Measurements from ENCODE around the gene HRK.

The HRK gene

GRCh38 chr12:116863275-116863767 is 17.9 kb downstream of the HRK start:
- Mint-ChIP-seq H3K9me3 (ENCODE audit: low read depth) (no peaks in the 10 kb centered on the region), H3K27me3 (peaks cover 7% of the 10 kb centered on the region), H3K4me1 (ENCODE audit: low read depth) (peaks cover 6% of the 10 kb centered on the region), H3K4me3 (no peak overlapping the region), H3K27ac (no peak overlapping the region), H3K36me3 (no peaks in the 10 kb centered on the region)

- Mint-ChIP-seq H3K9me3 (ENCODE audit: low read depth) (no peaks in the 10 kb centered on the region), H3K36me3 (no peaks in the 10 kb centered on the region), H3K4me1 (ENCODE audit: low read depth) (peaks cover 6% of the 10 kb centered on the region), H3K4me3 (no peak overlapping the region), H3K27ac (no peak overlapping the region), H3K27me3 (peaks cover 13% of the 10 kb centered on the region)
These were observed 19.1 kb downstream of the HRK start for GRCh38 chr12:116862167-116862566.

- Mint-ChIP-seq H3K27ac (no peak overlapping the region), H3K36me3 (no peaks in the 10 kb centered on the region), H3K4me1 (ENCODE audit: low read depth) (peaks cover 6% of the 10 kb centered on the region), H3K4me3 (no peak overlapping the region), H3K27me3 (peaks cover 15% of the 10 kb centered on the region), H3K9me3 (ENCODE audit: low read depth) (no peaks in the 10 kb centered on the region)
These were observed 19.9 kb downstream of the HRK start for GRCh38 chr12:116861320-116861719.

- Mint-ChIP-seq H3K27me3 (peaks cover 19% of the 10 kb centered on the region), H3K27ac (no peak overlapping the region), H3K9me3 (ENCODE audit: low read depth) (no peaks in the 10 kb centered on the region), H3K36me3 (no peaks in the 10 kb centered on the region), H3K4me1 (ENCODE audit: low read depth) (peaks cover 6% of the 10 kb centered on the region), H3K4me3 (no peak overlapping the region)
These were observed 21.0 kb downstream of the HRK start for GRCh38 chr12:116860263-116860662.

GRCh38 chr12:116859079-116859478 is 22.2 kb downstream of the HRK start:
- Mint-ChIP-seq H3K4me1 (ENCODE audit: low read depth) (peaks cover 6% of the 10 kb centered on the region), H3K27ac (no peak overlapping the region), H3K27me3 (peaks cover 17% of the 10 kb centered on the region), H3K4me3 (no peak overlapping the region), H3K9me3 (ENCODE audit: low read depth) (no peaks in the 10 kb centered on the region), H3K36me3 (no peaks in the 10 kb centered on the region)

DNA sequence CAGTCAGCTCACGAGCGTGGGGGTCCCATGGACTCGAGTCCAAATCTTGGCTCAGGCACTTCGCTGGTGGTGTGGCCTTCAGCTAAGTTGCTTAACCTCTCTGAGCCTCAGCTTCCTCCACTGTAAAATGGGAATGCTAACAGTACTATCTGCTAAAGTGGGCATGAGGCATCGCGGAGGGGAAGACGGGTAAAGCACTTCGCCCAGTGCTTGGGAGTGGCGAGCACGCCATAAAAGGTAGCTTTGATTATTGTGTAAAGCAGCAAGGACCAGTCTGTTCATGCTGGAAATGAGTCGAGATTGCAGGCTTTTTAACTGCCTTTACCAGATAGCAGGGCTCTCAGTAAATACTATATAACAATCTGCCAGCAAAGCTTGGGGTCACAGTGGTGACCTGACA is 24.5 kb downstream of the HRK start:
- Mint-ChIP-seq H3K9me3 (ENCODE audit: low read depth) (no peaks in the 10 kb centered on the region), H3K27ac (no peak overlapping the region)

GRCh38 chr12:116855744-116856470 is 25.3 kb downstream of the HRK start:
- Mint-ChIP-seq H3K36me3 (peaks cover 11% of the 10 kb centered on the region), H3K4me1 (ENCODE audit: low read depth) (peaks cover 2% of the 10 kb centered on the region), H3K27ac (no peak overlapping the region), H3K27me3 (peaks cover 14% of the 10 kb centered on the region), H3K4me3 (no peak overlapping the region), H3K9me3 (ENCODE audit: low read depth) (no peaks in the 10 kb centered on the region)

More for the DNA sequence above, 24.5 kb downstream of the HRK start:
- Mint-ChIP-seq H3K27me3 (peaks cover 14% of the 10 kb centered on the region), H3K36me3 (peaks cover 11% of the 10 kb centered on the region), H3K4me1 (ENCODE audit: low read depth) (peaks cover 5% of the 10 kb centered on the region), H3K4me3 (no peak overlapping the region)

- Mint-ChIP-seq H3K4me1 (ENCODE audit: low read depth) (no peaks in the 10 kb centered on the region), H3K9me3 (ENCODE audit: low read depth) (no peaks in the 10 kb centered on the region), H3K36me3 (peaks cover 13% of the 10 kb centered on the region), H3K27me3 (peaks cover 14% of the 10 kb centered on the region), H3K4me3 (no peak overlapping the region), H3K27ac (no peak overlapping the region)
These were observed 27.7 kb downstream of the HRK start for GRCh38 chr12:116853507-116853906.

DNA sequence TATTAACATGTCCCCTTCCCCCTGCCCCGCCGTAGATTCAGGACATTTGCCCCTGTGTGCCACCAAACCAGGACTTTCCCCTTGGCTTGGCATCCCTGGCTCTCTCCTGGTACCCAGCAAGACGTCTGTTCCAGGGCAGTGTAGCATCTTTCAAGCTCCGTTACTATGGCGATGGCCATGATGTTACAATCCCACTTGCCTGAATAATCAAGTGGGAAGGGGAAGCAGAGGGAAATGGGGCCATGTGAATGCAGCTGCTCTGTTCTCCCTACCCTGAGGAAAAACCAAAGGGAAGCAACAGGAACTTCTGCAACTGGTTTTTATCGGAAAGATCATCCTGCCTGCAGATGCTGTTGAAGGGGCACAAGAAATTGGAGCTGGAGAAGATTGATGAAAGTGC is 28.9 kb downstream of the HRK start:
- Mint-ChIP-seq H3K4me3 (no peak overlapping the region), H3K36me3 (peaks cover 20% of the 10 kb centered on the region), H3K9me3 (ENCODE audit: low read depth) (no peaks in the 10 kb centered on the region), H3K27me3 (peaks cover 9% of the 10 kb centered on the region), H3K27ac (no peak overlapping the region), H3K4me1 (ENCODE audit: low read depth) (no peaks in the 10 kb centered on the region)

- Mint-ChIP-seq H3K27me3 (peaks cover 2% of the 10 kb centered on the region), H3K4me3 (no peak overlapping the region), H3K4me1 (ENCODE audit: low read depth) (no peaks in the 10 kb centered on the region), H3K27ac (no peak overlapping the region), H3K9me3 (ENCODE audit: low read depth) (no peaks in the 10 kb centered on the region), H3K36me3 (peaks cover 20% of the 10 kb centered on the region)
These were observed 32.0 kb downstream of the HRK start for GRCh38 chr12:116849216-116849615.

- H3K9me3 Mint-ChIP-seq (ENCODE audit: low read depth): no peaks in the 10 kb centered on the region
- no peaks in the 10 kb centered on the region for H3K4me1 Mint-ChIP-seq (ENCODE audit: low read depth)
- no peak overlapping the region for H3K27ac Mint-ChIP-seq
- H3K4me3 Mint-ChIP-seq: no peak overlapping the region
- H3K36me3 Mint-ChIP-seq: peaks cover 7% of the 10 kb centered on the region
- no peaks in the 10 kb centered on the region for H3K27me3 Mint-ChIP-seq
These were observed 38.2 kb downstream of the HRK start for GRCh38 chr12:116843085-116843484.

DNA sequence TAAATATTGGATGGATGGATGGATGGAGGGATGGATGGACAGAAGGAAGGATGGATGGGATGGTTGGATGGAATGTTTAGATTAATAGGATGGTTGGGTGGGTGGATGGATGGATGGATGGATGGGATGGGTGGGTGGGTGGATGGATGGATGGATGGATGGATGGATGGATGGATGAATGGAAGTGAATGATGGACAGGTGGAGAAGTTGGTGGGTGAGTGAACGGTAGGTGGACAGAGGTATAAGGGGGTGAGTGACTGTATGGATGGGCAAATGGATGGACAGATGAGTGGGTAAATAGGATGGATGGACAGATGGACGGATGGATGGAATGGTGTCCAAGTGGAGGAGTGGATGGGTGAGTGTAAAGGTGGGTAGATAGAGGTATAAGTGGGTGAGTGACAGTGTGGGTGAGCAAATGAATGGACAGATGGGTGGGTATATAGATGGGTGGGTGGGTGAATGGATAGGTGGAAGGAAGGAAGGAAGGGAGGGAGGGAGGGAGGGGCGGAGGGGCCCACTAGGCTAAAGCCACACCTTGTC is 41.9 kb downstream of the HRK start:
- no peak overlapping the region for H3K4me3 Mint-ChIP-seq
- no peaks in the 10 kb centered on the region for H3K4me1 Mint-ChIP-seq (ENCODE audit: low read depth)
- peaks cover 3% of the 10 kb centered on the region for H3K9me3 Mint-ChIP-seq (ENCODE audit: low read depth)
- peaks cover 22% of the 10 kb centered on the region for H3K36me3 Mint-ChIP-seq
- H3K27me3 Mint-ChIP-seq: no peaks in the 10 kb centered on the region
- no peak overlapping the region for H3K27ac Mint-ChIP-seq

GRCh38 chr12:116838365-116838764 is 42.9 kb downstream of the HRK start:
- Mint-ChIP-seq H3K4me1 (ENCODE audit: low read depth) (no peaks in the 10 kb centered on the region), H3K36me3 (peaks cover 22% of the 10 kb centered on the region), H3K27ac (no peak overlapping the region), H3K27me3 (no peaks in the 10 kb centered on the region), H3K4me3 (no peak overlapping the region), H3K9me3 (ENCODE audit: low read depth) (peaks cover 3% of the 10 kb centered on the region)

GRCh38 chr12:116837097-116837496 is 44.1 kb downstream of the HRK start:
- Mint-ChIP-seq H3K27ac (no peak overlapping the region), H3K9me3 (ENCODE audit: low read depth) (peaks cover 3% of the 10 kb centered on the region), H3K4me1 (ENCODE audit: low read depth) (no peaks in the 10 kb centered on the region), H3K27me3 (no peaks in the 10 kb centered on the region), H3K4me3 (no peak overlapping the region), H3K36me3 (peaks cover 22% of the 10 kb centered on the region)

DNA sequence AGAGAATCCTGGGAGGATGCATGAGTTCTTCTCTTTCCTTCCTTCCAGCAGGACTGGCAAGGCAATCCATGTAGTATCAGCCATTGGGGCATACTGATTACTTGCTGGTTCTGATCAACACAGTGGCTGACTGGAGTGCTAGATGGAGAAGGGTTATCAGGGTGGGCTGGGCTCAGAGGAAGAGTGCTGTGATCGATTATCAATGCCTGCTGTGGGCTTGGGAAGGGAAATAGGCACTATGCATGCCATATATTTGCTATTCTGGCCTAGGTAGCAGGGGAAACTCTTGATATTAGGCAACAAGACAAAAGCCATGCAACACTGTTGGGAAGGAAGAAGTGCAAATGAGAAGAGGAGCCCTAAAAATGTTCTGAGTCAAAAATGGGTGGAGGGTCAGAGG is 45.8 kb downstream of the HRK start:
- Mint-ChIP-seq H3K27me3 (no peaks in the 10 kb centered on the region), H3K36me3 (peaks cover 22% of the 10 kb centered on the region), H3K9me3 (ENCODE audit: low read depth) (peaks cover 3% of the 10 kb centered on the region), H3K27ac (no peak overlapping the region), H3K4me1 (ENCODE audit: low read depth) (no peaks in the 10 kb centered on the region), H3K4me3 (no peak overlapping the region)

- no peak overlapping the region for H3K27ac Mint-ChIP-seq
- H3K4me1 Mint-ChIP-seq (ENCODE audit: low read depth): no peaks in the 10 kb centered on the region
- H3K4me3 Mint-ChIP-seq: no peak overlapping the region
- peaks cover 3% of the 10 kb centered on the region for H3K9me3 Mint-ChIP-seq (ENCODE audit: low read depth)
- no peaks in the 10 kb centered on the region for H3K27me3 Mint-ChIP-seq
- peaks cover 24% of the 10 kb centered on the region for H3K36me3 Mint-ChIP-seq
These were observed 47.8 kb downstream of the HRK start for GRCh38 chr12:116833474-116833873.
